Stimulated activated CD4-positive, alpha-beta T cell treated with anti-CD3 and anti-CD28 coated beads, Interleukin-2, amount 100 ng/mL, for 4 hours (primary cell): ENCODE data around the gene ACTL7A.
"Not testable (repeated sequence)": the region's sequence is repeated elsewhere in the genome, so short reads cannot be mapped to it uniquely, and the experiment has no call there.

ENCODE experiments used
- DNase-seq: peaks from one replicate; pipeline ENCODE4 v3.0.0-alpha.2; 2020; ENCODE audit warnings: low read depth

ACTL7A gene

GRCh38 chr9:108848296-108848695 is 13.8 kb upstream of the ACTL7A start:
- not testable (repeated sequence) for DNase-seq

GRCh38 chr9:108850293-108850897 is 11.7 kb upstream of the ACTL7A start:
- no peak for DNase-seq

GRCh38 chr9:108851138-108851537 is 10.9 kb upstream of the ACTL7A start:
- no peak for DNase-seq

- DNase-seq: no peak
Measured at GRCh38 chr9:108852079-108852478, 10.0 kb upstream of the ACTL7A start.

- DNase-seq: no peak
Measured at GRCh38 chr9:108854094-108854493, 8.0 kb upstream of the ACTL7A start.

- no peak for DNase-seq
Measured at GRCh38 chr9:108854641-108855528, 7.2 kb upstream of the ACTL7A start.

- DNase-seq: no peak
Measured at GRCh38 chr9:108855529-108855886, 6.6 kb upstream of the ACTL7A start.

- no peak for DNase-seq
Measured at GRCh38 chr9:108855888-108856287, 6.2 kb upstream of the ACTL7A start, which contains the start of gene ACTL7B. Gene ACTL7B (minus strand): TSS chr9:108855986. CDS start chr9:108855930, 56 bp downstream.

- DNase-seq: no peak
Measured at GRCh38 chr9:108857572-108857971, 4.5 kb upstream of the ACTL7A start.

GRCh38 chr9:108859459-108860114 is 2.5 kb upstream of the ACTL7A start:
- DNase-seq: no peak

- DNase-seq: no peak
Measured at GRCh38 chr9:108860354-108860753, 1.7 kb upstream of the ACTL7A start.

GRCh38 chr9:108860764-108861163 is 1.3 kb upstream of the ACTL7A start:
- DNase-seq: no peak

- DNase-seq: no peak
Measured at GRCh38 chr9:108861464-108861863, 602 bp upstream of the ACTL7A start.

- no peak for DNase-seq
Measured at GRCh38 chr9:108863891-108864290, 1.8 kb downstream of the ACTL7A start.

GRCh38 chr9:108864446-108864845 is 2.4 kb downstream of the ACTL7A start:
- DNase-seq: no peak

GRCh38 chr9:108865037-108865436 is 3.0 kb downstream of the ACTL7A start:
- no peak for DNase-seq

- DNase-seq: no peak
Measured at GRCh38 chr9:108866001-108866420, 3.9 kb downstream of the ACTL7A start.

- no peak for DNase-seq
Measured at GRCh38 chr9:108867116-108867515, 5.0 kb downstream of the ACTL7A start.

- DNase-seq: no peak
Measured at GRCh38 chr9:108867829-108868228, 5.8 kb downstream of the ACTL7A start.

GRCh38 chr9:108869092-108869725 is 7.1 kb downstream of the ACTL7A start:
- DNase-seq: no peak

GRCh38 chr9:108874058-108874788 is 12.2 kb downstream of the ACTL7A start:
- no peak for DNase-seq

GRCh38 chr9:108876425-108876824 is 14.4 kb downstream of the ACTL7A start:
- no peak for DNase-seq
